Endometrial microvascular endothelial cells (primary cell): ENCODE measurements around the gene KDM2B. TPM values are rescaled to one million over a fixed set of nuclear protein-coding genes. Genes with fewer than 3 reads are reported as not detected.
"Not testable (repeated sequence)": the region's sequence is repeated elsewhere in the genome, so short reads cannot be mapped to it uniquely, and the experiment has no call there.

Experiments used
- in situ Hi-C: cut with HindIII; loops from 2 replicates; pipeline ENCODE4 v1.10.0; 2017; ENCODE audit warnings: low sequenced_read_pairs, low pct_unique_long_range_greater_than_20kb; ENCODE audit errors: inconsistent ontology term
- total RNA-seq: library from RNA; depleted of rRNA; stranded (reverse); fragments of >200 nt; gene quantifications from one replicate; pipeline ENCODE4 v1.2.3, GENCODE V29; 2015; ENCODE audit errors: inconsistent ontology term

Gene KDM2B
- total RNA-seq, 1 donor from 2014 or later: 25.6 TPM

DNA sequence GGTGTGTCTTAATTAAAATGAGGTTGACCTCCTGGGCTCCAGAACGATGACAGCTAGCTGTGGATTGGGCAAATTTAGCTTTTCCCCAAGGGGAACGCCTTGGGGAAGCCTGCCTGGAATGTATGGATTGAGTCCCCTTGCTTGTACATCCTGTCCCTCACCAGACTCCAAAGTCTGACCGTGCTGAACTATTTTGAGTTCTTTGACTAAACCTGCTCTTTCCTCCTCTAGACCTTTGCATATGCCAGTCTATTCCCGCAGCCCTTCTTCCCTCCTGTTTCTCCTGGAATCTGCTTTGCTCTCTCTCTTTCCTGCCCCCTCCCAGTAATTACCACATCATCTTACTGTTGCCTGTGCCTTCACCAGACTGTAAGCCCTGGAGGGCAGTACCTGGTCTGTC lies 11.5 kb upstream of the KDM2B start:
- in situ Hi-C loops: no loop called here

DNA sequence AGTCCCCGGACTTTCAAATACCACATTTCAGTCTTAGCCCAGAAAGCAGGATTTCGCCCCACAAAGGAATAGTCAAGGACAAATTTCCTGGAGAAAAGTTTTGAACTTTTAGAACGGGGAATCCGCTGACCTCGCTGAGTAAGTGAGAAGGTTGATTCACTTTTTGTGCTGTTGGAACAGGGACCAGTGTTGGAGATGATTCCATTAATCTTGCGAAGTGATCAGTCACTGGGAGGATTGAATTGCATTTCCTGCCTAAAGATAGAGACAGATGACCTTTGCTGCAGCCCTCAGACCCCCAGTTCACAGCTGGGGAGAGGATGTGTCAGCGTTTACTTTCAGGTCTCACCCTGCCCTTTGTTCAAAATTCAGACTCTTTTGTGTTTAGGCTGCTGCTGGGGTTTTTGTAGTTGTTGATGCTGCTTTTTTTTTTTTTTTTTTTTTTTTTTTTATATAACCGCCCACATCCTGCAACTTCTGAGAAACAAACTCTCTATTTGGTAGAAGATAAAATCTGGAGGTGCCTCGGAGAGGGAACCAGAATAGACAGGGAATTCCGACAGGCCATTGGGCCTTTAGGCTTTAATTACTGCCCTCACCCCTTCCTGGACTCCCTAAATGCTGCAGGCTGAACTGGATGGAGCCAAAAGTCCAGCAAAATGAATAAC lies 9.8 kb upstream of the KDM2B start:
- in situ Hi-C loops: no loop called here

DNA sequence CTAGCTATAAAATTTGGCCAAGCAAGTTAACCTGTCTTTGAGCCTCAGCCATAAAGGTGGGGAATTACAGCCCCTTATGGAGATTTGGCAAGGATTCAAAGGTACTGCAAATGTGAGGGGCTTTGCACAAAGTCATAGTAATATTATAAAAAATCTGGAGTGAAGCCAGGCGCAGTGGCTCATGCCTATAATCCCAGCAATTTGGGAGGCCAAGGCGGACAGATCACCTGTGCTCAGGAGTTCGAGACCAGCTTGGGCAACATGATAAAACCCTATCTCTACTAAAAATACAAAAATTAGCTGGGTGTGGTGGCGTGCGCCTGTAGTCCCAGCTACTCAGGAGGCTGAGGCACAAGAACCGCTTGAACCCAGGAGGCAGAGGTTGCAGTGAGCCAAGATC lies 4.1 kb upstream of the KDM2B start:
- in situ Hi-C loops: not testable (repeated sequence)

DNA sequence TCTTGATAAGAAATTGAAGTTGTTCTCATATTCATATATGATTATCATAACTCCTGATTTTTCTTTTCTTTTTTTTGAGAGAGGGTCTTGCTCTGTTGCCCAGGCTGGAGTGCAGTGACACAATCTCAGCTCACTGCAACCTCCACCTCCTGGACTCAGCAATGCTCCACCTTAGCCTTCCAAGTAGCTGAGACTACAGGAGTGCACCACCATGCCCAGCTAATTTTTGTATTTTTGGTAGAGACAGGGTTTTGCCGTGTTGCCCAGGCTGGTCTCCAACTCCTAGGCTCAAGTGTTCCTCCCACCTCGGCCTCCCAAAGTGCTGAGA lies 2.5 kb upstream of the KDM2B start:
- in situ Hi-C loops: not testable (repeated sequence)

DNA sequence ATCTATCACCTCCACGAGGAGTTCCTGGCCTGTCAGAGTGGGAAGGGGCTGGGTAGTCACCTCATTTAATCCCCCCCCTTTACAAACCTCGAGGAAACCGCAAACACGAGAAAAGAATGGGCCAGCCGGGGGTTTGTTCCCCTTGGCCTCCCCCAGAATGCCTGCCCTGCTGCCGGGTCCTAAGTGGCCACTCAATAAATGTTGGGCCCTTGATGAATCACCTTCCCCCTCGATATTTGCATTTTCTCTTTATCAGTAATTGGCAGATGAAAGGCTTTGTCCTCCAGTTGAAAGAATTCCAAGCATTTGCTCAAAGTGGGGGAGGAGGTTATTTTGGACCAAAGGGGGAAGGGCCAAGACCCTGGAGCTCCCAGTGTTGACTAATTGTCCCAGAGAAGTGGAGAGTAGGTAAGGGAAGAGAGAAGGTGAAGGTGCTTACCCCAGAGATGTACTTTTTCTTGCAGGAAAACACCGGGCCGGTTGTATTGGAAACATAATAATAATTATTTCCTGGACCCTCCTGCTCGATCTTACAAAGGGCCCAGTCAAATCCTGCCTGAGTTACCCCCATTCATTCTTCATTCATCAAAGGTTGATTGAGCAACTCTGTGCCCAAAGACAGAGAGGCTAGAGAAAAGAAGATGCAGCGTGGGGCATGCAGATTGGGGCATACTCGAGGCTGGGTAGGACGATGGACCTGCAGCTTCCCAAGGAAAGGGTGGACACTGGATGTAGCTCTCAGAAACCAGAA lies 1.9 kb upstream of the KDM2B start:
- in situ Hi-C loops: no loop called here

DNA sequence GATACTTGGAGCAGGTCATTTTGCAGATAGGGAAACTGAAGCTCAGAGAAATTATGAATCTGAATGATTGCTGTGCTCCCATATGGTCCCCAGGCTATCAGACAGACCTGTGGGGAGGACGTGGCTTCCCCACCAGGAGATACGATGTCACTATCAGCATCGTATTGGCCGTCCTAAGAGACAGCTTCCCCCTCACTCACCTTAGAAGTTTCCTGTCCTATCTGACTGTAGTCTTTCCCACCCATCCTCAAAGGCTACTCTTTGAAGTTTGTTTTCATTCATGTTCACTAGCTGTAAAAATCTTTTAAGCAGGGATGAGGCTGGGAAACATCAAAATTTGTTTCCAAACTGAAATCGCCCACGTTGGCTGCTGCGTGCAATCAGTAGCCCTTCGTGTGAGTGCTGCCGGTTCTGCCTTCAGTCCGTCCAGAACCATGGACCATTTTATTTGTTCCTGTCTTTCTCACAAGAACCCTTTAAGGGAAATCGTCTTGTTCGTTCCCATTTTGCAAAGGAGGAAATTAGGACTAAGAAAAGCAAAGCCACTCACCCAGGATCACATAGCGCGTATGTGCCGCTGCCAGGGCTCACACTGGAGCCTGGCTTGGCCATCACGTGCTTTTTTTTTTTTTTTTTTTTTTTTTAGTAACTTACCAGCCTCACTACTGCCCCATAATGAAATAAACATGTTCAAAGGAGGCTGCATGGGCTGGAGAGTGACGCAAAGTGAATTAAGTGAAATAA lies 1.0 kb upstream of the KDM2B start:
- in situ Hi-C loops: no loop called here

DNA sequence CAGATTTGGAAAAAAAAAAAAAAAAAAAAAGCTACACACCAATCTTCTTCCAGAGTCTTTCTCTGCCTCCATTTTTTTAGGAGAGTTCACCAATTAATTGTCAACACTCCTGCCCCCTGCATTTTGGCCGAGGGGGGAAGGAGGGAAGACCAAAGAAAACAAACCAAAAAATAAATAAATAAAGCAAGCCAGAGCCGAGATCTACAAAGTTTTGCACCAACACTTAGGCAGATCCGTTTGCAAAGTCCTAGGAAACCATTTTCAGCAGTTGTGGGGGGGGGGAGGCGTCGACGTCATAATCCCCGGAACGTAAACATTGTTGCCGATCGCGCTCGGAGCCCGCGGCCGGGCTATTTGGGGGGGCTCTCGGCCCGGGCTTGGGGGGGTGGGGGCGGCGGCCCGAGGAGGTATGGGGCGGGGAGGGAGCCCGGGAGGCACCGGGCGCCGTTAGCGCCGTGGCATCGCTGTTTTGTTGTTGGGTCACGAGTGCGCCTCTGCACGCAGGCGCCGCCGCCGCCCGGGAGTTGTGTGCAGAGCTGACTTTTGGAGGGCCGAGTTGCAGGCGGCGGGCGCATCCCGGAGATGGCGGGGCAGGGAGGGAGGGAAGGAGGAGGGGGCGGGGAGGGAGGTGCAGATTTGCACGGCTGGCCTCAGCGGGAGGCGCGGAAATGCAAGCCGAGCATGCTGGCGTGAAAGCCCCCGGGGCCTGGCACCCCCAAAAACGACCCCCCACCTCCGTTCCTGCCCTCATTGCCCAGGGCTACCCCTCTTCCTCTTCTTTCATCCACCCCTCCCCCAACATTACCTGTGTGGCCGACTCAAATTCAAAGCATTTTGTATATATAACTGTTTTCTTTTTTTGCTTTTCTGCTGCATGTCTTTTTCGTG lies 598 bp downstream of the KDM2B start:
- in situ Hi-C loops: no loop called here

DNA sequence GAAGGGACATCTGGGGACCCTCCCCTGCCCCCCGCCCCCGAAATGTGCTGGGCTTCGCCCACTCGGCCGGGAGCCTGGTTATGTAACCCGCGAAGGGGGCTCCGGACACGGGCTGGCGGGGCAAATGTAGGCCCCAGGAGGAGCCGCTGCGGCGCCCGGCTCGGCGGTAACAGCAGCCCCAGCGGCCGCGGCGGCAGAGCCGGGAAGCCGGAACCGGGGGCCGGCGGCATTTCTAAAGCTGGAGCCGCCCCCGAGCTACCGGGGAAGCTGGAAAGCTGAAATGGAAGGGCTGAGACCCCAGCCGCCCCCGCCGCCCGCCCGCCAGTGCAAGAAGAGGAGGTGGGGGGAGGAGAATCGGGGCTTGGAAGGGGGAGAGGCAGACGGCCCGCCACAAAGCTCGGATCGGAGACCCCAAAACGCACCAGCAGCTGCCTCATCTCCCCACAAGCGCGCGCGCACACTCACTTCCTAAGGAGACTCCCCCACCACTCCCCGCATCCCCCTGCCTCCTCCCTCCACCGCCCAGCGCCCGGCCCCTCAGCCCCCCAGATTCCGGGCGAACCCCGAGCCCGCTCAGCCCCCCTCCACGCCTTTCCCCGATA lies 1.5 kb downstream of the KDM2B start:
- in situ Hi-C loops: no loop called here

DNA sequence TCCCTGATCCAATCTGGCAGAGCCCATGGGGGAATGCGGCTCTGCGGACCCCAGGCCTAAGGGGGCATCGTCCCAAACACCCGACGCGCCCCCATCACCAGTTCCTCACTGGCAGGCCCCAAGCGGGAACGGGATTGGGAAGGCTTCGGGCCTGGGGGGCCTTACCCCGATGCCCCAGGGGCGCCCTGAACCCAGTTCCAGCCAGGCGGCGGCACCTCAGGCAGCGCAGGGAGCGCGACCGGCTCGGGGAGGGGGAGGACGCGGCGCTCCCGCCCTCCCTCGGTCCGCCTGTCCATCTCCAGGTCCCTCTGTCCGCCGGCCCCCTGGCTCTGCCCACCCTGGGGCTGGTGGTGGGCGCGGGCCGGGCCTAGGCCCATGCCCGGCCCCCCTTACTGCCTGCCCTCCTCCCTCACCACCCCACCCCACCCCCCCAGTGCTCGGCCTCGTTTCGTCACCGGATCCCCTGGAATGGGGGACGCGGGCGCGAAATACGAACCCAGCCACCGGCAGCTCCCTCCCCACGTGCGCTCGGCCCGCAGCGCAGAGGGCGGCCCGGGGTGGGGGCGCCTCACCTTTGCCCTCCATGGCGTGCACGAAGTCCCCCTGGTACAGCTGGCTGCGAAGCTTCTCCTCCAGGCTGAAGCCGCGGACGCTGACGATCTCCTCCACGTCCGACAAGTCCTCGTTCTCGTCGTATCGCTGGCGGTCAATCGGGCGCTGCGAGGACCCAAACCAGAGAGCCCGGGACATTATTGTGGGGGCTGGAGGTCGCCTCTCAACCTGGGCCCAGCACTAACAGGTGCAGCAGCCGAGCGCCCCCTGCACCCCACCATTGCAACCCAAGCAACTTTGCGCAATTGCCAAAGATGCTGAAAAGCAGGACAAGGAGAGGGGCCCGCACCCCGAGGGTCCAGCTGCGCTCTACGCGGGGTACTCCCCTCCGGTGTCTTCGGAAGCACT lies 2.3 kb downstream of the KDM2B start:
- in situ Hi-C loops: no loop called here

DNA sequence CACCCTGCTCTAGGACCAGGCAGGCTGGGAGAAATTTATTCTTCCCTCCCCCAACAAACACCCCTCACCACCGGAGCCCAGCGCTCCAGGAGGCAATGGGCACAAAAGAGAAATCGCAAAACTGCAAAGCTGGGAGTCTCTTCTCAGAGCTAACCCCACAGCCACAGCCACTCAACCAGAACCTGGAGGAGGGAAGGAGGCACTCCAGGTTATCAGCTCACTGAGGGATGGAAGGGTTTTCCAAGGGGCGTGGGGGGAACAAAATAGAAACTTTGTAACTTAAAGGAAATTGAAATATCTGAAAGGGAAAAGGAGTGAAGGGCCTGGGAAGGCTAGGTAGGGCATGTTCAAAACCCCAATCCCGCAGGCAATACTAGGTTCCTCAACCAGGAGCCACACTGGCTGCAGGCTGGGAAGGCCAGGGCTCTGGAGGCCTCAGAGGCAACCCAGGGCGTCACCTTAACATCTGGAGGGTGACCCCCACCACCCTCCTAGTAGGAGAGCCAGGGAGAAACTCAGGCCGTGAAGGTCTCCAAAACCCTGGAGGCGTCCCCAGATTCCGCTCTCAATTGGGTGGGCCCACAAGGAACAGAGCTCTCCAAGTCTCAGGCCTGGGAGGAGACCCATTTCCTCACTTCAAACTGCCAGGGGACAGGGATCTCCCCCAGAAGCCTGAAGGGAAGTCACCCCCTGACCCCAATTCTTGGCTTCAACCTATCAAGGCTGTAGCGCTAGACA lies 3.2 kb downstream of the KDM2B start:
- in situ Hi-C loops: no loop called here

DNA sequence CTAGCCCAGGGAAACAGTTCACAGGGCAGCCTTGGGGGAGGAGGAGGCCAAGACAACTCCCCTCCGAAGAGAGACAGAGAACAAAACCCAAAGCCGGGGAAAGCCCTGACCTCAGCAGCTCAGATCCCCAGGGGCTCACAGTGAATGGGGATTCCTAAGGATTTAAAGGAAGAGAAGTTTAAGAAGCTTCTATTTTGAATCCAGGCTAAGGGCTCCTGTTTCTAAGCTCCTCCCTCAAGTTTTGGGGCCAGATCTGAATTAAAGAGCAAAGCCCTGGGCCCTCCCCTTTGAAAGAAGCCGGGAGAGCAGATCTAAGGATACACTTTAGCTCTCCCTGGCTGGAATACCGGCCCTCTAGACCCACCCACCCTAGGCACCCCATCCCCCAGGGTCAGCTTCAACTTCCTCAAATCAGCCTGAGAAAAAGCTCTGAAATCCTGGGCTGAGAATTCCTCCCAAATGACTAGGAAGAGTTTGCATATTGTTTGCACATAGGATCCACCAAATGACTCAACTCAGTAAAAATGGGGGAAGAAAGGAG lies 3.9 kb downstream of the KDM2B start:
- in situ Hi-C loops: no loop called here

DNA sequence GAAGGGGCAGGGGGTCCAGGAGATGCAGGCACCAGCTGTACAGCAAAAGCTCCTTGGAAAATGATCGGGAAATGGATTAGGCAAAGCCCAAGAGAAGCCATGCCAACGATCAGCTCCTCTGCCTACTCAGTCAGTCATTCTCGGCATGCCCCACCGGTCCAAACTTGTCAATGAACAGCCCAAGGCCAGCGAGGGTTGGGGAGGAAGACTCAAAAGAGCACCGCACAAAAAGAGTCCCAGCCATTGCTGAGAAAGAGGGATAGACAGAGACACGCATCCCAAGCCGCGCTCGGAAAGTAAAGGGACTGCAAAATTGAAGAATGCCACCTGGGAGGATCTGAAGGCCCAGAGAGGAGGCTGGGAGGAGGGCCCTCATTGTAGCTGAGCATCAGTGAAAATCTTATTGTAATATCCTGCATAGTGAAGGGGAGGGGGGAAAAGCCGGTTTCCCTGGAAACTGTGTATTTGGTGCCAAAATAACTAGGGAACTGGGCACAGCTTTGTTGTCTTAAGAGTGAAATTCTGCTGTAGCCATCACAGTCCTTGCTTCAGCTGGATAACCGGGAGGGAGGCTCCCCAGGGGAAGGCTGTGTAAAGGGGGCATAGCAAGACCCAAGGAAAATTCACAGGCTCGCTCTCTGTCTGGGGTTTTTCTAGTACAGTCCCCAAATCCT lies 4.7 kb downstream of the KDM2B start:
- in situ Hi-C loops: no loop called here

DNA sequence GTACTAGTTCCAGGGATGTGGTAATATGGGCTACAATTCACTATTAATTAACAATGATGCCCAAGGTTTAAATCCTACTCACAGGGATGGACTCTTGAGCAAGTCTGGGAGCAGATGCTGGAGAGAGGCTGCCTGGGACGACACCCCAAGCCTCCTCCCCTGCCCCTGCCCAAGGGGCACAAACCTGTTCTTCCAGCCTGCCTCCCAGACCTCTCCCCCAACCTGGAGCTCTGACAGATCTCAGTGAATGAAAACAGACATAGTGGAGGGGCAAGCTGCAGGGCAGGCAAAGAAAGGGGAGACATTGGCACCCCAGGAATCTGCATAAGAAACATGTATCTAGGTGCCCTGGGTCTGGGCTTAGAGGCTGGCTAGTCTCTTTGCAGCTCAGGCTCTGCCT lies 5.8 kb downstream of the KDM2B start:
- in situ Hi-C loops: no loop called here

DNA sequence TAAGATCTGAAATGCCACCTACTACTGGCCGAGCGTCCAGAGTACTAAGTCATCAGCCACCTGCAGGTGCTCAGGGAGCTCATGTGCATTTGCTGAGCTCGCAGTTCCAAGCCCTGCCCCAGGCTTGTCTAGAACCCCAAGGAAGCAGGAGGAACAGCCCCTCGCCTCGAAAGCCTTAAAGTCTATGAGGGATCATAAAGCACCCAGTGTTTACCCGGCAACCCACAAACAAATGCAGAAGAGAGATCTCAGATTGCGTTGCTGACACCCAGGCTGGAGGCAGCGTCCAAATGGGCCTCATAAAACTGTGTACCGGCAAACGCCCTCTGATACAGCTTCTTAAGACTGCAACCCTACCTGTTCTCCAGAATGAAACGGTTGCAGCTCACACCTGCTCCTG lies 6.8 kb downstream of the KDM2B start:
- in situ Hi-C loops: no loop called here

DNA sequence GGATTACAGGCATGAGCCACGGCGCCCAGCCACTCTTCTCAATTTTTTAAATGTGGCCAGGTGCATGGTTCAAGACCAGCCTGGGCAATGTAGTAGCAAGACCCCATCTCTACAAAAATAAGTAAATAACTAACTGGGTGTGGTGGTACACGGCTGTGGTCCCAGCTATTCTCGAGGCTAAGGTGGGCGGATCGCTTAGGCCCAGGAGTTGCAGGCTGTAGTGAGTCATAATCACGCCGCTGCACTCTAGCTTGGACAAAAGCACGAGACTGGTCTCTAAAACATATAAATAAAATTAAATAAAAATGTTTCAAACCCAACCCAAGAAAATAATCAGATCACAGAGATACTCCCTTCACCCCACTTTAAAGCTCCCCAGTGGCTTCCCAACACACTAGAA lies 8.9 kb downstream of the KDM2B start:
- in situ Hi-C loops: no loop called here

DNA sequence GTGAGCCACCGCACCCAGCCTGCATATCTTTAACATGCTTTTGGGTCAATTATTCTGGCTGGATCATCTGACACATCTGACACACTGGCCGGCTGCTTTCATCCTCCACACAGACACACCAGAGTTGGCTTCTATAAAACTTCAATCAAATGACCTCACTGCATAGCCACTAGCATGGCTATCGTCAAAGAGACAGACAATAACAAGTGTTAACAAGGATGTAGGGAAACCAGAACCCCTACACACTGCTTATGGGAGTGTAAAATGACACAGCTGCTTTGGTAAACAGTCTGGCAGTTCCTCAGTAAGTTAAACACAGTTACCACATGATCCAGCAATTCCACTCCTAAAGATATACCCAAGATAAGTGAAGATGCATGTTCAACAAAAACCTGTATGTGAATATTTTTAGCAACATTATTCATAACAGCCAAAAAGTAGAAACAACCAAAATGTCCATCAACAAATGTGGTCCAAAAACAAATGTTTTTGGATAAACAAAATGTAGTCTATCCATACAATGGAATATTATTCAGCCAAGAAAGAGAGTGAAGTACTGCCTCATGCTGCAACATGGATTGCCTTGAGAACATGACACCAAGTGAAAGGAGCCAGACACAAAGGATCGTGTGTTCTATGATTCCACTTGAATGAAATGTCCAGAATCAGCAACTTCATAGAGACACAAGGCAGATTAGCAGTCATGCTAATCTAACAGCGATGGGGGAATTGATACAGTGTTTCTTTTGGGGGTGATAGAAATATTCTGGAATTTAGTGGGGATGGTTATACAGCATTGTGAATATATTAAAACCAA lies 10.1 kb downstream of the KDM2B start:
- in situ Hi-C loops: no loop called here
